Stimulated activated CD4-positive, alpha-beta T cell treated with anti-CD3 and anti-CD28 coated beads, Interleukin-4, amount 100 ng/mL, for 48 hours (primary cell): Measurements from ENCODE around the gene RNF175.
"Not testable (repeated sequence)": the region's sequence is repeated elsewhere in the genome, so short reads cannot be mapped to it uniquely, and the experiment has no call there.

Experiments
- DNase-seq, 2 donors: peaks; one replicate each; pipeline ENCODE4 v3.0.0-alpha.2; 2020; ENCODE audit warnings: low read depth in 2 of 2

The RNF175 gene

GRCh38 chr4:153683763-153684181, 76.1 kb downstream of the RNF175 start:
- no peak for DNase-seq

- no peak for DNase-seq
Observed at GRCh38 chr4:153679486-153679885, 80.3 kb downstream of the RNF175 start.

DNA sequence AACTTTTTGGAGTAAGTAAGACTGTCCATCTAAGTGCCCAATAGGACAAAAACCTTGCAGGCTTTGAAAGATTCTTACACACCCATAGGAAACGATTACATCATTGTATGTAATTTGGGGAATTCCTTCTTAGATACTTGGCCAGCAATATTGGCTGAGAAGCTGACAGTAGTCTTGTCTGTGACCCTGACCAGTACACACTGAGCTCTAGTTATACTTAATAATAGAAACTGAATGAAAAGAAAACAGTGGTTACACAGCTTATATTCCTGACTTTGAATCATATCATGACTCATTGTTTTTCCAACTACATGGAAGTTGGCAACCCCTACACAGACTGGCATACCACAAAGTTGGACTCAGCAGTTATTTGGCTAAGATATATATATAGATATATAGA, 82.8 kb downstream of the RNF175 start:
- DNase-seq, result no peak

DNA sequence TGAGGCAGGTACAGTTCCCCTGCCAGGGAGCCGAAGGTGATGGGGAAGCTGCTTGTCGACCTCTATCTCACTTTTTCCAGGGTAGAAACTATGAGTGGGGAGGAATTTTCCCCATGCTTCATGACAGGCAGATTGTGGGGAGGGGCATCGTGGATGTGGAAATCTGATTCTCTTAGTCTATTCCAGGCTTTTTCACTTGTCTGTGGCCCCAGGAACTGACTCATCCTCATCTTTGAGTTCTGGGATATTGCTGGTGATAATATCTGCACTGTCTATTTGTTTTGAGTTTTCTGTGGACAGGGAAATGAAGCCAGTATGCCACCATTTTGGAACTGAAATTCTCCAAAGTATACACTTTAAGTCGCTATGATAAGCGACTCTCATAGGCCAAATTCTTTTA, 83.3 kb downstream of the RNF175 start:
- no peak for DNase-seq

DNA sequence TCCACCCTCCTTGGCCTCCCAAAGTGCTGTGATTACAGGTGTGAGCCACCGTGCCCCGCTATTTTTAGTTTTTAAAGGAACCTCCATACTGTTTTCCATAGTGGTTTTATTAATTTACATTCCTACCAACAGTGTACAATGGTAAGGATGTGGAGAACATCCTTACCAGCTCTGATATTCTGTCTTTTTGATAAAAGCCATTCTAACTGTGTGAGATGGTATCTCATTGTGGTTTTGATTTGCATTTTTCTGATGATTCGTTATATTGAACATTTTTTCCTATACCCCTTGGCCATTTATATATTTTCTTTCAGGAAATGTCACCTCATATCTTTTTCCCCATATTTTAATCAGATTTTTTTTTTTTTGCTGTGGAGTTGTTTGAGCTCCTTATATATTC, 90.0 kb downstream of the RNF175 start:
- DNase-seq, result no peak

DNA sequence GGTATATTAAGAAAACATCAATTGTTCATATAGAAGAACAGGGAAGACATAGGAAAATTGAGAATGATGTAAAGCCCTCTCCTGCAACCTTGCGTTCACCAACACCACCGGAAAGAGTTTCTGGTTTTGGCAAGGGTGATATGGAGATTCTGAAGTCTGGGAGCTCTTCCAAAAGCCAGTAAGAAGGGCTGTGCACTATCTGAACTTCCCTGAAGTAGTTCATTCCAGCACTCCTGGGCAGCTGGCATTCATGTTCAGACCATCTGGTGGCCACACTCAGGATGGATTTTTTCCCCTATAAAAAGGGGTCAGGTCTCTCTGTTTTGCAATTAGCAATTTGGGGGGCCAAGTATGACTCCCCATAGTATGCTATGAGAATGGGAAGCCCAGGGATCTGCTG, 91.2 kb downstream of the RNF175 start:
- DNase-seq, result no peak

DNA sequence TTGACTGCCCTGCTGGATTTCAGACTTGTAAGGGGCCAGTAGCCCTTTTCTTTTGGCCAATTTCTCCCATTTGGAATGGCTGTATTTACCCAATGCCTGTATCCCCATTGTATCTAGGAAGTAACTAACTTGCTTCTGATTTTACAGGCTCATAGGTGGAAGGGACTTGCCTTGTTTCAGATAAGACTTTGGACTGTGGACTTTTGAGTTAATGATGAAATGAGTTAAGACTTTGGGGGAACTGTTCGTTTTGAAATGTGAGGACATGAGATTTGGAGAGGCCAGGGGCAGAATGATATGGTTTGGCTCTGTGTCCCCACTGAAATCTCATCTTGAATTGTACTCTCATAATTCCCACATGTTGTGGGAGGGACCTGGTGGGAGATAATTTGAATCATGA, 93.3 kb downstream of the RNF175 start:
- DNase-seq, result not testable (repeated sequence)

DNA sequence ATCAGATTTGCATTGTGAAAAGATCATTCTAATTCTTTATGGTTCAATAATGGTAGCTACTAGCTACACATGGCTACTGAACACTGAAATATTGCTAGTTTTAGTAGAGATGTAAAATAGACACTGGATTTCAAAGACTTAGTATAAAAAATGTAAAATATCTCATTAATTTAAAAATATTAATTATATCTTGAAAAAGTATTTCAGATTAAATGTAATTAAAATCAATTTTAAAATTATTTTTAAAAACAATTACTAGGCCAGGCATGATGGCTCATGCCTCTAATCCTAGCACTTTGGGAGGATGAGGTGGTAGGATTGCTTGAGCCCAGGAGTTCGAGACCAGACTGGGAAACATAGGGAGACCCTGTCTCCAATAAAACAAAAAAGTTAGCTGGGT, 96.2 kb downstream of the RNF175 start:
- no peak for DNase-seq

- no peak for DNase-seq
Observed at GRCh38 chr4:153661908-153662307, 97.9 kb downstream of the RNF175 start.

- no peak for DNase-seq
Observed at GRCh38 chr4:153661215-153661822, 98.5 kb downstream of the RNF175 start.
